ENCODE results near the gene RHBDL2.

GRCh38 chr1:38962560-38962959 is 20.9 kb upstream of the RHBDL2 start:
- TF ChIP-seq CTCF (IDR thresholded peaks at IDR 0.05), result no peak
- no peak for TF ChIP-seq POLR2AphosphoS5 (IDR thresholded peaks at IDR 0.05)
